ENCODE data around the gene TRIM17.

GRCh38 chr1:228453022-228453560 is 36.4 kb upstream of the TRIM17 start:
- TF ChIP-seq POLR2A (IDR thresholded peaks at IDR 0.05) = no peak
- no peak for TF ChIP-seq CTCF (IDR thresholded peaks at IDR 0.05)
- TF ChIP-seq EP300 (IDR thresholded peaks at IDR 0.05) = no peak
